Fibroblast of skin of abdomen (primary cell): ENCODE measurements around the gene REL.

ENCODE experiments used
- DNase-seq: peaks from one replicate; pipeline ENCODE4 v3.0.0-alpha.2; 2013

Gene REL

DNA sequence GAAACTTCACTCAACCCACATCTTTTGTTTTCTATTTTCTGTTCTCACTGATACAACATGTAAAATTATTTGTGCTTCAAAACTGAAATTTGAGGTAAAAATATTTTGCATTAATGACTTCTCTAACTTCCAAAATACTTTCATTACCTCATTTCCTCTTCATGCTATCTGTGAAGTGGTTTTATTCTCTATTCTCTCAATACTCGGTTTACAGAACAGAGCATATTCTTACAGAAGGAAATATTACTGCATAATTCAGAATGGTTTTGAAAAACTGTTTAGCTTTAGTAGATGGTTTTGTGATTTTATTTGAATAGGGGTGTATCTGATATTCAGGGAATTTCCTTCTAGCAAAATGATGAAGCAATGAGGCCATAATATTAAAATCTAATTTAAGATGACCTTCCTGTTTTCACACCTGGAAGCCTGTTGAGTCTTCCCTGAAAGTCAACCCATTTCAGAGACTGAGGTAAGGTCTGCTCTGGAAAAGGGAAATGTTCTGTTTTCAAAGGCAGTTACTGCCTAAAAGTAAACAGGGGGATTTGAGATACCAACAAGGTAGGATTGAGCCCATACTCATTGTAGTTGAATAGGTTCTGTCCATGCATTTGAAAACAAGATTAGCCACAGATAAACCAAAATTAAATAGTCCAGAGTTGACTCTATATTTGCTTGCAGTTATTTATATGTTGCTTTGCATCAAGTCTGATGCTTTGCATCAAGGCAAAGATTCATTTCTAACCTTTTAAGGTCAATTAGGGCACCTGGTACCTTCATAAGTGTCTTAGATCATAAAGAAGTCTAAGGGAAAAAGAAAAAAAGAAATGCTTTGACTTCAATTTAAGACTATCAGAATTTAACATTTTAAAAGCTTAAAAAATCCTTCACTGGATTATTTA is 85.4 kb downstream of the REL start:
- no peak for DNase-seq

GRCh38 chr2:60972889-60973656 is 91.7 kb downstream of the REL start:
- no peak for DNase-seq

DNA sequence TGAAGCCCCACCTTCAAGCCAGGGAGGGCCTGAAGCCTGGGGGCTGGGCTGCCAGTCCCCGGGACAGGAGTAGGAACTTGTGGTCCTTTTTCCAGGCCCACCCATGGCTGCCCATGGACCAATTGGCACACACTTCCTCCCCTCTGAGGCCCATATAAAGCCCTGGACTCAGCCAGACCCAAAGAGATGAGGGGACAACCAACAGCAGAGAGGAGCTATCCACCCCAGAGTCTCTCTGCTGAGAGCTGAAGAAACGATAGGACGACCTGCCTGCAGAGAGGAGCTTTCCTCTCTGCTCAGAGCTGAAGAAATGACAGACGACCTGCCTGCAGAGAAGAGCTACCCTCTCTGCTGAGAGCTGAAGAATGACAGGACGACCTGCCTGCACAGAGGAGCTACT is 92.3 kb downstream of the REL start:
- no peak for DNase-seq

GRCh38 chr2:60974652-60975051 is 93.3 kb downstream of the REL start:
- DNase-seq, result no peak
